Fibroblast of the conjunctiva (primary cell): ENCODE data around the gene DEFB124.
"Not testable (repeated sequence)": the region's sequence is repeated elsewhere in the genome, so short reads cannot be mapped to it uniquely, and the experiment has no call there.

Experiments used
- DNase-seq: peaks from one replicate; pipeline ENCODE4 v3.0.0-alpha.2; 2010; ENCODE audit warnings: low read depth

The DEFB124 gene

GRCh38 chr20:31488115-31488514 is 13.2 kb upstream of the DEFB124 start:
- no peak for DNase-seq

DNA sequence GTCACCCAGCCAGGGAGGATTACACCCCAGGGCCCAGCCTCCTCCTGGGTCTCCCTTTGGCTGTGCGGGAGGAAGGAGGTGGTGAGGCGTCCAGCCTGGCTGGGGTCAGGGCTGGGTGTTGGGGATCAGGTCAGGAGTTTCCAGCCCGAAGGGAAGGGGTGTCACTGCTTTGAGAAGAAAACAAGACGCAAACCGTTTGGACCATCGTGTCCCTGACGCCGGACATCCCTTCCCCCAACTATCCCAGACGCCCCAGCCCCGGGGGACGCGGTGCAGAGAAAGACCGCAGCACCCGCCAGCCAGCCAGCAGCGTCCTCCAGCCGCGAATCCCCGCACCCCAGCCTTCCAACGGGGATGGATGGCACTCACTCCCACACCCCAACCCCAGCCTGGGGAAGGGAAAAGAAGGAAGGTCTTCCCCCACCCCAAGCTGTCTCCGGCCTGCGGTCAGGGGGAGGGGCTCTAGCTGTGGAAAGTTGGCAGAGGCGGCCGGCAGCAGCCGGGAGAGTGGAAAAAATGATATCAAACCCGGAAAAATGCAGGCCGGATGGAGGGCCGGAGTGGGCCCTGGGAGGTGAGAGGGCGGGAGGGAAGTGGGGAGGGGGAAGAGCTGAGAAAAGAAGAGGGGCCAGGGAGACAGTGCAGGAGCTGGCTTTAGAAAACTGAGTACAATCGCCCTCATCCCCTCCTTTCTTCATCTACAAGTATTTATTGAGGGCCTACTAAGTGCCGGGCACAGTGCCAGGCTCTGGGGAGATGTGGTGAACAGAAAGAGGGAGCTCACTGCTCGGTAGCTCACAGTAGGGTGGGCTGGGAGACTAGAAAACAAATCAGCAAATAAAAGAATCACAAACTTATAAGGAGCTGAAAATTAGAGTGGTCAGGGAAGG is 10.8 kb upstream of the DEFB124 start:
- no peak for DNase-seq

GRCh38 chr20:31484001-31484400 is 9.1 kb upstream of the DEFB124 start:
- no peak for DNase-seq

GRCh38 chr20:31476643-31477215 is 1.8 kb upstream of the DEFB124 start:
- no peak for DNase-seq

DNA sequence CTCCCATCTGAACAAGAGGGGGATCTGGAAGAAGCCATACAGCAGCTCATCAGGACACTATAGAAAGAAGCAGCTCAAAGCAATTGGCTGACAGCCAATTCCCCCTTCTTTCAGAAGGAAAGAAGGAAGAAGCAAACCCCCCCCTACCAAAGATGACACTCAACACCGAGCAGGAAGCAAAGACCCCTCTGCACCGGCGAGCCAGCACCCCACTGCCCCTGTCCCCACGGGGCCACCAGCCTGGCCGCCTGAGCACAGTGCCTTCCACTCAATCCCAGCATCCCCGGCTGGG is 1.3 kb upstream of the DEFB124 start:
- no peak for DNase-seq

GRCh38 chr20:31475472-31476293 is 756 bp upstream of the DEFB124 start:
- DNase-seq = no peak

GRCh38 chr20:31474097-31474436 is 860 bp downstream of the DEFB124 start:
- no peak for DNase-seq

DNA sequence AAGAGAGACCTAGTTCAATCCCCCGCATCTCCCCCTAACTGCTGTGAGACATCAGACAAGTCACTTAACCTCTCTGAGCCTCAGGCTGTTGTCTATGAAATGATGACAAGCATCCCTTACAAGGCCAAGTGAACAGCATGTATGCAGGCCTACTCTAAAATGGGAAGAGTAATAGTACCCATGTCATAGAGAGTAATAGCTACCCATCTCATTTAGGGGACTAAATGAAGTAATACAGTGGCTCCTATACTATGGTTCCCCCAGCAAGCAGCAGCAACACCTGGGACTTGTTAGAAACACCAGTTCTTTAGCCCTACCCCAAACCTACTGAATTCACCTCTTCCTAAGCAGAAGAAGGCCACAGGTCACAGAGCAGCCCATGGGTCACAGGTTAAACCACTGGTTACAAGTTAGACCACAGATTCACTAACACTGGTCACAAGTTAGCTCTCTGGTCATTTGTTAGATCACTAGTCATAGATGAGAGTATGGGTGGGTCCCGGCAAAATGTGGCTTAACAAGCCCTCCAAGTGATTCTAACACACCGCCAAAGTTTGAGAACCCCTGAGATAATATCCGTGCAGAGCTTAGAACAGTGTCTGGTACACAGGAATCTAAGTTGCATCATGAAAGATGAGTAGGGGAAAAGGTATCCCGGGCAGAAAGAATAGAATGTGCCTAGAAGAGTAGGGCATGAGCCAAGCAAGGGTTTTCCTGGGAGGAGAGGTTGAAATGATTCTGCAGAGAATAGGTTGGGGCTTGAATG is 1.4 kb downstream of the DEFB124 start:
- DNase-seq = no peak

DNA sequence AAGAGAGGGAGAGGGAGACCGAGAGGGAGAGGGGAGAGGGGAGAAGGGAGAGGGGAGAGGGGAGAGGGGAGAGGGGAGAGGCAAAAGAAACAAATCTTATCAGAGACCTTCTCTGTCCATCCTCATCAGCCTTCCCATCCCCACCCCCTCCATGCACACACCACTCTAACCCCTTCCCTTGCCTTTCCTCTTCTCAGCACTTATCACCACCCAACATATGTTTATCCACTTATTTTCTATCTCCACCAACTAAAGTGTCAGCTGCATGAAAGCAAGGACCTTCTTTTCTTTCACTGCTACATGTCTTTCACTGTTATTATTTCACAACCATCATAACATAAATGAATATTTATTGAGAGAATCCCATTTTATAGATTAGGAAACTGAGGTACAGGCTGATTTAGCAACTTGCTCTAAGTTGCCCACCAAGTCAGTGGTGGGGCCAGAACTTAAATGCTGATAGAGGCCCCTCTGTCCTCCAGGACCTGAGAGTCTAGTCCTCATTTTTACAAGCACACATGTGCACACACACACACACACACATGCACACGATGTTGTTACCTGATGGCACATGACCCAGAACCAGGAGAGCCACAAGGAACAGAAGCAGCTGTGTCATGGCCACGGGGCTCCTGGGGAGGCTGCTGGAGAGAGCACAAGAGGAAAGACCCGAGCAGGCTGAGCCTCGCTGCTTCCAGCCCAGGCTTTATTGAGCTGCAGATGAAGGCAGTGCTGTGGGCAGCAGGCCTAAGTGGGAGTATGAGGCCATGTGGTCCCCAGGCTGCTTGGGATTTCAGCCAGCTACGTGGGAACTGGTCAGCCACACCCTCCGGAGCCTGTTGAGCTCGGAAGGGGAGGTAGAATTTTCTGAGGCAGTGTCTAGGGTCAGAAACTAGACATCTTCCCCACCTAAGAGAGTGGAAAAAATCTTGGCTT is 2.3 kb downstream of the DEFB124 start:
- no peak for DNase-seq

- not testable (repeated sequence) for DNase-seq
Observed at GRCh38 chr20:31470946-31471345, 4.0 kb downstream of the DEFB124 start.

DNA sequence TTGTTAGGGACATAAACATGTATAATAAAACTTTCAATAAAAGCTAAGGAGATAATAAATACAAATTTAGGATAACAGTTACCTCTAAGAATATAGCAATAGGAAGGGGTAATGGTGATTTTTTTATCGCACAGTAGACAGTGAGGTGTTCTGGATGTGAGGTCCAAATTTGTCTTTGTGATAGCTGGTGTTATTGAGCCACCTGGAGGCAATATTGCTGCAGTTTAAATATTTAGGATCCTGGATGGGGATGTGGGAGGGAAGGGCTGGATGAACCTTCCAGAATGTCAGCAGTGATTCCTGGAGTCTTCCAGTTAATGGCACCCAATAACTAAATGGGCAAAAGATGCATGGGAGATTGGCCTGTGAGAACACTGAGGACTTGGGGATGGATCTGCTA is 20.6 kb downstream of the DEFB124 start:
- DNase-seq = no peak

- DNase-seq = no peak
Observed at GRCh38 chr20:31452575-31452974, 22.4 kb downstream of the DEFB124 start.

- DNase-seq = no peak
Observed at GRCh38 chr20:31449511-31450414, 25.2 kb downstream of the DEFB124 start.

- DNase-seq = no peak
Observed at GRCh38 chr20:31446084-31446819, 28.7 kb downstream of the DEFB124 start.

- DNase-seq = no peak
Observed at GRCh38 chr20:31440012-31440659, 34.8 kb downstream of the DEFB124 start, which contains the start of gene DEFB123. DEFB123 (plus strand) TSS chr20:31440632; CDS start chr20:31440699, 67 bp downstream.

DNA sequence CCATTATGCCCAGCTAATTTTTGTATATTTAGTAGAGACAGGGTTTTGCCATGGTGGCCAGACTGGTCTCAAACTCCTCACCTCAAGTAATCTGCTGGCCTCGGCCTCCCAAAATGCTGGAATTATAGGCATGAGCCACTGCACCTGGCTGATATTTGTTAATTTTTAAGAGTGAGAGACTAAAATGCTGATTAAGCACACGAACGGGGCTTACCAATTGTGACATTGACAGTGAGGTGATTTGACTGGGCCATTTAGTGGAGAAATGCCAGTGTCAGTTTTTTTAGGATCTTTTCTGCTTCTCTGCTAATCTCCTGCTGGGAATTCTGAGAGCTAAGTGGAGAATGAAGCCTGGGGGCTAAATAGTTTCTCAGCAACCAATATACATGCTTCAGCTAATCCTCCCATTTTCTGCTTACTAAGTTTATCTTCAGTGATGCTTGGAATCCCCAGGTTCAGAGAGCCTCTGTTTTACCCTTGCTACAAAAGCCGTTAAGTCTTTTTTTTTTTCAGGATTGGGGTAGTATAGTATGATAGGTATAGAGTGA is 44.3 kb downstream of the DEFB124 start:
- no peak for DNase-seq

DNA sequence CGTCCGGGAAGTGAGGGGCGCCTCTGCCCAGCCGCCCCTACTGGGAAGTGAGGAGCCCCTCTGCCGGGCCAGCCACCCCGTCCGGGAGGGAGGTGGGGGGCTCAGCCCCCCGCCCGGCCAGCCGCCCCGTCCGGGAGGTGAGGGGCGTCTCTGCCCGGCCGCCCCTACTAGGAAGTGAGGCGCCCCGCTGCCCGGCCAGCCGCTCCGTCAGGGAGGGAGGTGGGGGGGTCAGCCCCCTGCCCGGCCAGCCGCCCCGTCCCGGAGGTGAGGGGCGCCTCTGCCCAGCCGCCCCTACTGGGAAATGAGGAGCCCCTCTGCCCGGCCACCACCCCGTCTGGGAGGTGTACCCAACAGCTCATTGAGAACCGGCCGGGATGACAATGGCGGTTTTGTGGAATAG is 47.4 kb downstream of the DEFB124 start:
- not testable (repeated sequence) for DNase-seq

GRCh38 chr20:31426891-31427551 is 47.9 kb downstream of the DEFB124 start:
- DNase-seq = not testable (repeated sequence)
